Breast epithelium (tissue), 3 donors: Measurements from ENCODE around the gene PCDH7.

Source experiments
- POLR2A ChIP-seq: fragments of 450-650 bp; IDR thresholded peaks from one replicate; pipeline ENCODE4 v1.6.1; 2016; ENCODE audit warnings: antibody characterized with exemption, mild to moderate bottlenecking, moderate library complexity
- POLR2AphosphoS5 ChIP-seq, 3 donors: sonication (generic); formaldehyde crosslinking; IDR thresholded peaks; one replicate each; pipeline ENCODE4 v1.6.1; 2017; ENCODE audit warnings: antibody characterized with exemption in 3 of 3
- TF ChIP-seq, protein P1 (sequence below), 3 donors: fragments of 450-650 bp; IDR thresholded peaks; one replicate each; pipeline ENCODE4 v1.5.1; 2016 to 2017; ENCODE audit warnings: antibody characterized with exemption in 3 of 3, mild to moderate bottlenecking in 3 of 3, moderate library complexity in 3 of 3

- TF ChIP-seq POLR2AphosphoS5 (IDR thresholded peaks at IDR 0.05) = no peak
- TF ChIP-seq, protein P1, sequence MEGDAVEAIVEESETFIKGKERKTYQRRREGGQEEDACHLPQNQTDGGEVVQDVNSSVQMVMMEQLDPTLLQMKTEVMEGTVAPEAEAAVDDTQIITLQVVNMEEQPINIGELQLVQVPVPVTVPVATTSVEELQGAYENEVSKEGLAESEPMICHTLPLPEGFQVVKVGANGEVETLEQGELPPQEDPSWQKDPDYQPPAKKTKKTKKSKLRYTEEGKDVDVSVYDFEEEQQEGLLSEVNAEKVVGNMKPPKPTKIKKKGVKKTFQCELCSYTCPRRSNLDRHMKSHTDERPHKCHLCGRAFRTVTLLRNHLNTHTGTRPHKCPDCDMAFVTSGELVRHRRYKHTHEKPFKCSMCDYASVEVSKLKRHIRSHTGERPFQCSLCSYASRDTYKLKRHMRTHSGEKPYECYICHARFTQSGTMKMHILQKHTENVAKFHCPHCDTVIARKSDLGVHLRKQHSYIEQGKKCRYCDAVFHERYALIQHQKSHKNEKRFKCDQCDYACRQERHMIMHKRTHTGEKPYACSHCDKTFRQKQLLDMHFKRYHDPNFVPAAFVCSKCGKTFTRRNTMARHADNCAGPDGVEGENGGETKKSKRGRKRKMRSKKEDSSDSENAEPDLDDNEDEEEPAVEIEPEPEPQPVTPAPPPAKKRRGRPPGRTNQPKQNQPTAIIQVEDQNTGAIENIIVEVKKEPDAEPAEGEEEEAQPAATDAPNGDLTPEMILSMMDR (IDR thresholded peaks at IDR 0.05) = no peak
- TF ChIP-seq POLR2A = no peak
Observed at GRCh38 chr4:30725562-30725961, 5.4 kb downstream of the PCDH7 start.
